B cell (primary cell): ENCODE results near the gene LVRN. TPM values are rescaled to one million over a fixed set of nuclear protein-coding genes. Genes with fewer than 3 reads are reported as not detected.

Experiments used
- ATAC-seq: fragments of 200-7000 bp; cut with Tn5 transposase; one replicate; pipeline ENCODE4 v1.10.0; 2021; ENCODE audit warnings: low read depth, mild to moderate bottlenecking, moderate number of reproducible peaks, moderate library complexity
- CTCF ChIA-PET: fragments of 350-600 bp; sonication (Branson Sonifier 250); formaldehyde crosslinking; loops from one replicate; lab custom pipeline; 2021; ENCODE audit warnings: antibody characterized with exemption, inconsistent platforms; lab: Charles Lee
- POLR2A ChIA-PET: fragments of 350-600 bp; sonication (Branson Sonifier 250); formaldehyde crosslinking; loops from one replicate; lab custom pipeline; 2021; ENCODE audit warnings: antibody characterized with exemption; lab: Charles Lee
- DNase-seq: peaks from one replicate; pipeline ENCODE4 v3.0.0; 2013
- H2AFZ ChIP-seq: 2 replicates; pipeline ENCODE4 v1.6.1; 2012; ENCODE audit warnings: mild to moderate bottlenecking, low read depth, low read length; ENCODE audit not compliant: insufficient read depth, poor library complexity, severe bottlenecking
- H3K27ac ChIP-seq, 2 donors: 1 replicate in 1 of 2; 2 replicates in 1 of 2; pipeline ENCODE4 v1.5.1; 2012 to 2013; ENCODE audit warnings: low read length in 2 of 2, mild to moderate bottlenecking in 2 of 2, moderate library complexity in 1 of 2
- H3K27me3 ChIP-seq, 4 experiments: fragments of 200-600 bp in 1 of 4; sonication (generic) in 1 of 4; replicated peaks in 1 of 4; 1 replicate in 2 of 4; 2 replicates in 2 of 4; pipeline versions ENCODE4 v1.6.1 to v1.7.0; 2013 to 2016; ENCODE audit warnings: low read length in 3 of 4, mild to moderate bottlenecking in 2 of 4, mixed read lengths in 1 of 4, moderate library complexity in 1 of 4; ENCODE audit not compliant: insufficient read depth in 4 of 4, control insufficient read depth in 3 of 4; ENCODE audit errors: control extremely low read depth in 1 of 4
- H3K36me3 ChIP-seq, 2 experiments: replicated peaks in 1 of 2; 1 replicate in 1 of 2; 2 replicates in 1 of 2; pipeline versions ENCODE4 v1.6.1 to v1.7.1; 2013; ENCODE audit warnings: low read length in 1 of 2; ENCODE audit not compliant: insufficient read depth in 2 of 2, control insufficient read depth in 1 of 2; ENCODE audit errors: control extremely low read depth in 1 of 2, extremely low read depth in 1 of 2
- H3K4me1 ChIP-seq, 2 donors: fragments of 200-600 bp in 1 of 2; sonication (generic) in 1 of 2; 1 replicate in 1 of 2; 2 replicates in 1 of 2; pipeline versions ENCODE4 v1.5.1 to v1.6.1; 2013 to 2017; ENCODE audit warnings: low read length in 2 of 2; ENCODE audit not compliant: control insufficient read depth in 2 of 2, insufficient read depth in 2 of 2
- H3K4me2 ChIP-seq: replicated peaks from 2 replicates; pipeline ENCODE3; 2012; ENCODE audit warnings: mild to moderate bottlenecking, low read depth, low read length; ENCODE audit not compliant: poor library complexity, severe bottlenecking
- H3K4me3 ChIP-seq, 5 experiments: fragments of 200-600 bp in 1 of 5; sonication (generic) in 1 of 5; 1 replicate in 3 of 5; 2 replicates in 2 of 5; pipeline versions ENCODE4 v1.5.1 to v1.7.0; 2011 to 2016; ENCODE audit warnings: low read length in 4 of 5, mild to moderate bottlenecking in 4 of 5, low read depth in 2 of 5, control low read depth in 1 of 5, moderate library complexity in 1 of 5; ENCODE audit not compliant: insufficient read depth in 1 of 5; ENCODE audit errors: control extremely low read depth in 1 of 5, extremely low read depth in 1 of 5
- H3K79me2 ChIP-seq: fragments of 200-600 bp; sonication (generic); one replicate; pipeline ENCODE4 v1.6.0; 2016; ENCODE audit warnings: low read length; ENCODE audit not compliant: control insufficient read depth, insufficient read depth
- H3K9ac ChIP-seq: fragments of 200-600 bp; sonication (generic); 2 replicates; pipeline ENCODE4 v1.6.1; 2017; ENCODE audit warnings: mild to moderate bottlenecking, low read length, moderate library complexity
- H3K9me3 ChIP-seq, 3 donors: one replicate each; pipeline versions ENCODE4 v1.6.1 to v1.7.1; 2013; ENCODE audit warnings: low read length in 2 of 3; ENCODE audit not compliant: control insufficient read depth in 2 of 3, insufficient read depth in 1 of 3; ENCODE audit errors: control extremely low read depth in 1 of 3
- H4K20me1 ChIP-seq: 2 replicates; pipeline ENCODE4 v1.6.0; 2012; ENCODE audit warnings: mild to moderate bottlenecking, low read length; ENCODE audit not compliant: insufficient read depth, control insufficient read depth, poor library complexity, severe bottlenecking
- H3K27ac Mint-ChIP-seq: one replicate; pipeline ENCODE4 v1.8.0; 2021; ENCODE audit warnings: mixed read lengths
- H3K27me3 Mint-ChIP-seq: one replicate; pipeline ENCODE4 v1.8.0; 2021; ENCODE audit warnings: mixed read lengths
- H3K4me1 Mint-ChIP-seq: one replicate; pipeline ENCODE4 v1.8.0; 2021; ENCODE audit warnings: mixed read lengths
- H3K4me3 Mint-ChIP-seq: one replicate; pipeline ENCODE4 v1.8.0; 2021; ENCODE audit warnings: mixed read lengths
- H3K9me3 Mint-ChIP-seq: one replicate; pipeline ENCODE4 v1.8.0; 2022; ENCODE audit warnings: mixed read lengths; ENCODE audit not compliant: insufficient read depth
- CTCF ChIP-seq: fragments of 200-600 bp; IDR thresholded peaks from one replicate; pipeline ENCODE4 v1.8.0; 2022; ENCODE audit warnings: antibody characterized with exemption, mild to moderate bottlenecking
- EZH2 ChIP-seq: IDR thresholded peaks from 2 replicates; pipeline ENCODE4 v1.6.1; 2012; ENCODE audit warnings: borderline replicate concordance, low read depth, mild to moderate bottlenecking, moderate library complexity, low read length; ENCODE audit not compliant: insufficient read depth, poor library complexity, severe bottlenecking
- WGBS: methylation state at CpG from one replicate; pipeline ENCODE4 v1.1.5; 2013; ENCODE audit warnings: missing lambda C conversion rate; ENCODE audit not compliant: insufficient coverage; 5-methylcytosine and 5-hydroxymethylcytosine counted together
- intact Hi-C: fragments of 100-400 bp; cut with micrococcal nuclease; formaldehyde crosslinking; loops from one replicate; pipeline ENCODE4 v1.10.0; 2022
- polyA plus RNA-seq: library from polyadenylated mRNA; depleted of rRNA; stranded (reverse); fragments of >200 nt; gene quantifications from 2 replicates; pipeline ENCODE4 v1.2.3, GENCODE V29; 2012
- total RNA-seq, 2 donors: library from RNA; stranded (reverse); fragments of 120-200 nt in 1 of 2; gene quantifications; 1 replicate in 1 of 2; 2 replicates in 1 of 2; pipeline versions ENCODE4 v1.2.3 to v1.2.4, GENCODE V29; 2013 to 2022

Gene LVRN
- total and polyA plus RNA-seq, 2 donors (not counting 1 experiment from before 2014, with no cell fraction given): not detected

- no peak for TF ChIP-seq CTCF
- no peak for TF ChIP-seq EZH2
- CTCF ChIA-PET: no interaction called here
- H3K79me2 ChIP-seq: no peaks in the 10 kb centered on the region
- H4K20me1 ChIP-seq: no peaks in the 10 kb centered on the region
- no peak overlapping the region for H3K4me3 ChIP-seq
- no peaks in the 10 kb centered on the region for H3K27me3 ChIP-seq
- no CpG with 5 or more reads among the region's 4 CpGs for WGBS
- H3K4me1 ChIP-seq: no peaks in the 10 kb centered on the region
- intact Hi-C loops: no loop called here
- no peaks in the 10 kb centered on the region for H3K36me3 ChIP-seq
- no peak overlapping the region for H3K4me3 Mint-ChIP-seq
- H3K4me2 ChIP-seq: no peak overlapping the region
- H3K27ac Mint-ChIP-seq: no peak overlapping the region
- POLR2A ChIA-PET: no interaction called here
- no peaks in the 10 kb centered on the region for H3K9me3 Mint-ChIP-seq
- DNase-seq (no peak), ATAC-seq (no peak)
- no peak overlapping the region for H3K9ac ChIP-seq
- no peaks in the 10 kb centered on the region for H3K9me3 ChIP-seq
- H3K4me1 Mint-ChIP-seq: no peaks in the 10 kb centered on the region
- no peak overlapping the region for H3K27ac ChIP-seq
- no peaks in the 10 kb centered on the region for H3K27me3 Mint-ChIP-seq
- H2AFZ ChIP-seq: no peak overlapping the region
Measured at GRCh38 chr5:115939059-115939458, 23.2 kb upstream of the LVRN start.

GRCh38 chr5:115940080-115940810, 22.0 kb upstream of the LVRN start:
- Histone ChIP-seq H3K4me1 (no peaks in the 10 kb centered on the region), H3K9ac (no peak overlapping the region), H3K4me3 (no peak overlapping the region), H2AFZ (no peak overlapping the region), H3K27me3 (no peaks in the 10 kb centered on the region), H3K9me3 (no peaks in the 10 kb centered on the region), H4K20me1 (no peaks in the 10 kb centered on the region), H3K4me2 (no peak overlapping the region), H3K36me3 (no peaks in the 10 kb centered on the region), H3K79me2 (no peaks in the 10 kb centered on the region), H3K27ac (no peak overlapping the region)
- H3K4me1 Mint-ChIP-seq: no peaks in the 10 kb centered on the region
- ATAC-seq (no peak), DNase-seq (no peak)
- H3K9me3 Mint-ChIP-seq: no peaks in the 10 kb centered on the region
- no peak overlapping the region for H3K4me3 Mint-ChIP-seq
- no peak overlapping the region for H3K27ac Mint-ChIP-seq
- intact Hi-C loops: no loop called here
- no CpG with 5 or more reads among the region's 4 CpGs for WGBS
- H3K27me3 Mint-ChIP-seq: no peaks in the 10 kb centered on the region
- ChIA-PET POLR2A (no interaction called here), CTCF (no interaction called here)
- TF ChIP-seq EZH2 (no peak), CTCF (no peak)
